Hematopoietic multipotent progenitor cell treated with erythropoietin and hydrocortisone succinate and interleukin-3 and kit ligand, for 6 days (in vitro differentiated cells): ENCODE results near the gene ARHGEF4.
A peak's percentile ranks its signal among the peaks of the same experiment; 100 is the strongest.

Experiments used
- DNase-seq: peaks from one replicate; pipeline ENCODE4 v3.0.0-alpha.2; 2015

ARHGEF4 gene

DNA sequence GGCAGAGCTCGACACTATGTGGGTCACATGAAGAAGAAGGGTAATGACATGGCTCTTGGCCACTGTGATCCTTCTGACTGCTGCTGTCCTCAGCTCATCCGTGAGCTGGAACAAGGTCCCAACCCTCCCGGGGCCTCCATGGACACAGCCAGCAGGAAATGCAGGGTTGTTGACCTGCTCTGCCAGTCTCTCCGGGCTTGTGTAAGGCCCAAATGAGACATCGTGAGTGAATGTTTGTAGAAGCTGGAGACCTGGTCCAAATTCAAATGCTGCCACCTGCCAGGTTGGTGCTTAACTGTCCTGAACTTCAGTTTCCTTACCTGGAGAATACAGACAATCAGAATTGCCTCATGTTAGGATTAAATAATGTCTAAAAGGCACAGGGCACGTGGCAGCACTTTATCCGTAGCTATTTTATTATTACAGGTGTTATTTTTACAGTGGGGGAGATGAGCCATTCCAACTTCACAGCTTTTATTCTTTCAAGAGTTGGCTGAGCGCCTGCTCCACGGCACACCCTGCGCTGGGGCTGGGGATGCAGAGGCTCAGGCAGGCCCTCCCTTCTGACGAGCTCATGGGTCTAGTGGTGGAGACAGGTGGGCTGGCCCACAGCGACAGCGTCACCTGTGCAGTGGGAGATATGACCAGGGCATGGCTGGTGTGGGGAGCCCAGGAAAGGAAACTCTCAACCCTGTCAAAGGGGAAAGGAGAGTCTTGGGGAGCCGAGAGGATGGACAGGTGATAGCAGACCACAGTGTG is 15.1 kb downstream of the ARHGEF4 start:
- DNase-seq: no peak

DNA sequence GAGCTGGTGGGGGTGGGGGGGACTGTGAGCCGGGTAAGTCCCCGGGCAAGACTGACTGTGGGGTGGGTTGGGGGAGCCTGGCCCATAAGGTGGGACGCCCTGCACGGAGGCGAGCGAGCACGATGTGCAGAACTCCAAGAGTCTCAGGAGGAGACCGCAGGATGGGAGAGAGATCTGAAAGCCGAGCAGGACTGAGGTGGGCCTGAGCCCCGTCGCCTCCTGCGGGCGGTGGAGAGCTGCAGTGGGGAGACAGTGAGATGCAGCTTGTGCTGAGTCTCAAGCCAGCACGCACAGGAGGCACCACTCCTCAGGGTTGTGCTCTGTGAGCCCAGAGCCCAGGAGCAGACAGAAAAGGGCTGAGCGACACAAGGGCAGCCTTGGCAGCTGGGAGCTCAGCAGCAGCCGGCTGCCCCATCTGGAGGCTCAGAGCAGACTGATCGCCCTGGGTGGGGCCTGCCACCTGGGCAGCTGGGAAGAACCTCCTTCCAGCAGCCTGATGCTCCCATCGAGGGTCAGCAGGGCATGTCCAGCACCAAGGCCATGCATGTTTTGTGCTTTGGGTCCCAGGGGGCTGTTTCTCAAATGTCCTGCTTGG is 15.9 kb downstream of the ARHGEF4 start:
- no peak for DNase-seq

DNA sequence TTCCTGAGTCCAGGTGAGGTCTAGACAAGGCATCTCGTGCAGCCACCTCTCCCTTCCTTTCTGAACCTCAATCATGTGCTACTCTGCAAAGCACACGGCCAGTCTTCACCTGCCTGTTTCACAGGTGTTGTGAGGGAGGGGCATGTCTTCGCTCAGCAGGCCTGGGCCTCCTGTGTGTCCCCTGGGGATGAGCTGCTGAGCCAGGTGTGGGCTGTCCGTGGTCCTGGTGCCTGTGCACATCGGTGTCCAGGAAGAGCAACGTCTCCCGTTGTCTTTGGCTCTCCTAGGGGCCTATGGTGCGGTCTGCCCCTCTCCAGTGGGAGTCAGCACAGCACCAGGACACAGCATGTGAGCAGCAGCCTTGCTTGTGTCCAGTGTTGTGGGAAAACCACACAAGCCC is 16.7 kb downstream of the ARHGEF4 start:
- DNase-seq: no peak

DNA sequence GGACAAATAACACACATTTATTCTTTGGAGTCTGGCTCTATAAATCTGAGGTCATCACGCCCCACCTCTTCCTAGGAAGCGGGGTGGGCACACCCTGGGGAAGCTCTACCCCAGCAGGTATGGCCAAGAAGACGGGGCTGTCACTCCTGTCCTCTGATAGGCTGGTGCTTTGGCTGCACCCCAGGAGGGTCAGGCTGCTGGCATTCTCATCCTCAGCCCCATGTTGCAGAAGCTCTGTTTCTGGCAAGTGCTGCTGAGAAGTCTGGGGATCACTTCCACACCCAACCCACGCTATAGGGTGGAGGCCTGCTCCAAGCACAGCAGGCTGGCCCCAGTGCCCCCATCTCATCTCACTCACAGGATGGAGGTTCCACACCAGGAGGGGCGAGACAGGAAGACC is 17.6 kb downstream of the ARHGEF4 start:
- no peak for DNase-seq

DNA sequence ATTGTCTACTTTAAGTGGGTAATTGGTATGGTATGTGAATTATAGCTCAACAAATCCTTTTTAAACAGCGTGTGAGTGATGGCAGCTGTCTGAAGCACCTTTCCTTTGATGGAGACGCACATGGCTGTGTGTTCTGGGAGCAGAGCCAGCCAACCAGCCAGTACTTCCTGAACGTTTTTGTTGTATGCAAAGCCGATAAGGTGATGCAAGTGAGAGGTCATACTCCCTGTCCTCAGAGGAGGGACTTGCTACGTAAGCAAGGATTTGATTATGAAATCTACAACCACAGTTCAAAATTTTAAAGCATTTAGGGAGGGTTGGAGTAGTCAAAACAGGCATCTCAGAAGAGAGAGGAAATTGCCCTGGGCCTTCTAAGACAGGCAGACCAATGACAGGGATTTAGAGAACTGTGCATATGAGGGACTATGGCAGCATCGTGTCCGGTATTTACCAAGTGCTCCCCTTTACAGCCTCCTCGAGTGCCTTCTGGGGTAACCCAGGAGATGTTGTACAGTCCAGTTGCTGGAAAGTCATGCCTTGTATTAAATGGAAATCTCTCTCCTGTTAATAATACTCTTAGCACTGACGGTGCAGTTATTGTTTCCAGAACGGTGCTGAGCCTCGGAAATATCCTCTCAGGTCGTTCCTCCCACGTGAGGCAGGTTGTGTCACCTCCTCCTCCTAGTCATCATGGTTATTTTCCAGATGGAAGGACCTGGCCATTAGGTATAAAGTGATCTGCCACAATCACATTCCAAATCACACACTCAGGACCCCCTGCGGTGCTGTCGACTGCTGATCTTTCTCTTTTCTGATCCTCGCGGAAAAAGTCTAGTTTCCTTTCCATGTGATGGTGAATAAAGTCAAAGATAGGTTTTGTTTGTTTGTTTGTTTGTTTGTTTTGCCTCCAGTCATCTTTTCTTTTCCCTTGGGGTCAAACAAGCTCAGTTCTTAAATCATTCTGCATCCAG is 28.4 kb downstream of the ARHGEF4 start:
- peak; percentile 31 for DNase-seq

DNA sequence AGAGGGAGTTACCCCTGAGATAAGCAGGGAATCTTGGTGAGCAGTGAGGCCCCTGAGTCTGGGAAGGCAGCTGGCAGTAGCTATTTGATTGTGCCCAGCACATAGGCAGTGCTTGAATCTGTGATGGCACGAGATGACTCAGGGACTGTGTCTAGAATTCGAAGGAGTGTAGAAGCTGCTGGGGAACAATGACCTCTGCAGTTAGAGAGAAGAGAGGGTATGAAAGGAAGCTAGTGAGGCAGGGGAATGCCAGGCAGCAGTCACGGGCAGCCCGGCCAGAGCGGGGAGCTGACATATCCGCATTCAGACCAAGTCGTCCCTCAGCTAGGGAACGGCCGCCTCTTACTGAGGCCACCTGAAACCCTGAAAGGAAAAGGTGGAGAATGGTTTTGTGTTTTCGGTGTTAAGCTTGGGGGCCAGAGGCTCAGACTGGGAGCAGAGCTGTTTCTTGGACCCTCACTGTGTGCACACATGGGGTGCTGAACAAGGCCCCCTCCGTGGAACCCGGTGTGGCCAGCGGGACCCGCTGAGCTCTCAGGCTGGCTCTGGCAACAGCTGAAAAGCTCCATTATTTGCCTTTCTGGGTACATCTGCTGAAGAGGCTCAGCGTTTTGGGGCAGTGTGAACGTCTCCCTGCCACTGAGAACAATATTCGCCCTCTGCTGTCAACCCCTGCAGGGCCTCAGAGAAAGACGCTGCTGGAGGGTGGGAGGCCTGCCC is 32.9 kb downstream of the ARHGEF4 start:
- no peak for DNase-seq

DNA sequence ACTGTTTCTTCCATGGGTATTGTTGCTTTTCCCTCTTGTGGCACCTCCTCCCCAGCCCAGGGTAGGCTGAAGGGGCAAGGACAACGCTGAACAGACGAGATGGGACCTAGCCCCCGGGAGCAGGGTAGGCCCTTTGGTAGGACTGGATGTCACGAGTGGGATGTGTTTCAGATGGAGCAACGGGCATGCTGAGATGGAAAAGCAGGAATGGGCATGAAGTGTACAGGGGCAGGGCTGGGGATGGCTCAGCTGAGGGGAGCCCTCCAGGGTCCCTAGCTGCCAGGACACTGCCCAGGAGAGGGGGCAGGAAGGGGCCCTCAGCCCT is 33.4 kb downstream of the ARHGEF4 start:
- no peak for DNase-seq

- DNase-seq: no peak
Measured at GRCh38 chr2:130870779-130871178, 34.1 kb downstream of the ARHGEF4 start.

- DNase-seq: no peak
Measured at GRCh38 chr2:130871843-130872740, 35.4 kb downstream of the ARHGEF4 start.

GRCh38 chr2:130872741-130873125 is 36.0 kb downstream of the ARHGEF4 start:
- DNase-seq: no peak

DNA sequence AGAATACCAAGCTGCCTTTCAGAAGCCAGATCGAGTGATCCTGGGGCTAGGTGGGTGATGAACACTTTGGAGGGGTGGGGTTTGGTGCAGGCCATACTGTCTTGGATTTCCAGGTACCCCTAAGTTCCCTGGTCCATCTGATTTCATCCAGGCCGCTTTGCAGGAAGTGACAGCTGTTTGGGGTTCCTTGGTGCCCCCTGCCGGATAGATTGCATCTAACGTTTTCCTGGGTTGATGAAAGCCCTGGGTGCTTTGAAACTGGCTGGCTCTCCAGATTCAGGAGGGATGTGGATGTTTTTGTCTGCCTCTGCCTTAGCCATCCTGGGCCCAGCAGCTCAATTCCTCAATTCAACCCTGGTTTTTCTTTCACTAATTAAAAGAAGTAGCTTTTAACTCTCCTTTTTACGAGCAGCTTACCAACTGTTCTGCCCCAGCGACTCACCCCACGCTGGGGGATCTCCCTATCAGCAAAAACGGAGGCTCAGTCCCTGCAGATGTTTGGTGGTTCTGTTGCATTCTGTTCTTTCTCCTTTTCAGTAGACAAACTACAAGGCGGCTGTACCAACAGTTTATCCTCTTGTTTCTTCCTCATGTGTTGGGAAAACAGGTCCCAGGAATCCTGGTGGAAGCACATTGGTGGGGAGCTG is 37.1 kb downstream of the ARHGEF4 start:
- peak; percentile 78 for DNase-seq

GRCh38 chr2:130874512-130874911 is 37.8 kb downstream of the ARHGEF4 start:
- DNase-seq: no peak

GRCh38 chr2:130875935-130876334 is 39.2 kb downstream of the ARHGEF4 start:
- no peak for DNase-seq

DNA sequence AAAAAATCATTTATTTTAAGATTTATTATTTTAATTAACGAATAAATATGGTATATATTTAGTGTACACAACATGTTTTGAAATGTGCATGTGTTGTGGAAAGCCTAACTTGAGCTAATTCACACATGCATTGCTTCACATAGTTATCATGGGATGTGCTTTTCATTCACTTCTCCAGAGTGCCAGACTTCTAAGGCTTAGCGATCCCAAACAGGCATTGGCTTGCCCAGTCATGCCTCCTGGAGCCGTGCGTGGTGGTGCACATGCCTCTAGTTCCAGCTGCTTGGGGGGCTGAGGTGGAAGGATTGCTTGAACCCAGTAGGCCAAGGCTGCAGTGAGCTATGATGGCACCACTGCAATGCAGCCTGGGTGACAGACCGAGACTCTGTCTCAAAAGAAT is 40.5 kb downstream of the ARHGEF4 start:
- DNase-seq: no peak

GRCh38 chr2:130878316-130878715 is 41.6 kb downstream of the ARHGEF4 start:
- no peak for DNase-seq

DNA sequence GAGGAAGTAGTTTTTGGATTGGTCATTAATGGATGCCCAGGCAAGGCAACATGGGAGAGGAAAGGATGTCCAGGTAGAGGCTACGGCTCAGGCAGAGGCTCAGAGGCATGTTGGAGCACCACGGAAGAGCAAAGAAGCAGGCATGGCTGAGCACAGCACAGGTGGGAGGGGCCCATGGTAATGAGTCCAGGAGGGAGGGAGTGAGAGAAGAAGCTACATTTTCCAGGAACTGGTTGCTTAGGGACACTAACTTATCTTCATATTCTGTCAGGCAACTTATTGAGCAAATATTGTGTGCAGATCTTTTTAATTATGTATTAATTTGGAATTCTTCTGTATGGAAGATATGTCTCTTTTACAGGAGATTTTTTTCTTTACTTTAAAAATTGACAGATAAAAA is 42.2 kb downstream of the ARHGEF4 start:
- DNase-seq: no peak

GRCh38 chr2:130882111-130882690 is 45.5 kb downstream of the ARHGEF4 start:
- DNase-seq: no peak

- no peak for DNase-seq
Measured at GRCh38 chr2:130882991-130883390, 46.3 kb downstream of the ARHGEF4 start.

DNA sequence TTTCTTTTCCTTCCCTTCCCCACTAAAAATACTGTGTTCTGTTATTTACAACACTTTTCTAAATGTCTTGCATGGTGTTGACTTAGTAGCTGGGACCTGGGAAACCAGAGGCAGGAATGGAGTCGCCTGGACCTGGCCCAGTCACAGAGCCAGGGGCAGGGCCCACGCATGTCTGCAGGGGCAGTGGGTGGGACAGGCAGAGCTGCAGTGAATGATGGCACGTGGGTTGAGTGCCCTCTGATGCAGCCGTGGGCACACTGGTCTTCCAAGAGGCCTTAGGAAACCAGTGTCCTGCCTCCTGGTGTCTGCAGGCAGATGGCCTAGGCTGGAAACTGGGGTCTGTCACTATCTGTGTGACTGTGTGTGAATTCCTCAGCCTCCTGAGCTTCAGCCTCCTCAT is 46.8 kb downstream of the ARHGEF4 start:
- no peak for DNase-seq

DNA sequence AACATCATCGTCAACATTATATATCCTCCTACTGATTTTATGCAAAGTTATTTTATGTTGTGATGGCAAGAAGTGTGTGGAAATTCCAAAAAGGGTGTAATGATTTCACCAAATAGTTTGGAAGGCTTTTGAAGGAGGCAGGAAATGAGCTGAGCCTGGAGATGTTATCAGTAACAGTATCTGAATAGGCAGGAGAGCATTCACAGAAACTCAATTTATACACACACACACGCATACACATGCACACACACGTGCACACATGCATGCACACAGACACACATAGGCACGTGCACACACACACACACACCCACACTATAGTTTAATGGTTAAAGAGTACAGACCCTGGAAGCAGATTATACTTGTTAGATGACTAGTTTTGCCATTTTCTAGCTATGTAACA is 47.3 kb downstream of the ARHGEF4 start:
- no peak for DNase-seq

DNA sequence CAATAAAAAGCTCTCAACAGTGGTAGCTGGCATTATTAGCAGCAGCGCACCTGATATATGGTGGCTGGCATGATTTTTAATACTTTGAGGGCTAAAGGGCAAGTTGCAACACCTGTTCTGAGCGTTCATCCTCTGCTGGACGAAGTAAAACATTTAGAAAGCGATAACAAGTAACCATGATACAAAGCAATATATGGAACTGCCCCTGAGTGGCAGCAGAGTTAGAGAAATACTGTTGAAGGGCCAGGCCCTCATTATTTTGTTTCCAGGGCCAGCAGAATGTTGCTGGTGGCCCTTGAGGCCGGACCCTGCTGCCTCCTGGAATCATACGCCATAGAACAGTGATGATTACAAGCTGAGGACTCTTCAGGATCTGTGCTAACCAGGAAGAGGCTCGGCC is 47.8 kb downstream of the ARHGEF4 start:
- DNase-seq: no peak
